ENCODE data around the gene MEAF6.

Gene MEAF6

GRCh38 chr1:37469386-37469785 is 45.2 kb downstream of the MEAF6 start:
- no peak for DNase-seq (ENCODE audit: extremely low read depth, insufficient read length)
- no peak for TF ChIP-seq CTCF (IDR thresholded peaks at IDR 0.05; ENCODE audit: insufficient read depth, low read length, poor library complexity, severe bottlenecking)

GRCh38 chr1:37468037-37468436 is 46.5 kb downstream of the MEAF6 start:
- no peak for DNase-seq (ENCODE audit: extremely low read depth, insufficient read length)
- TF ChIP-seq CTCF (IDR thresholded peaks at IDR 0.05; ENCODE audit: insufficient read depth, low read length, poor library complexity, severe bottlenecking): no peak
- Histone ChIP-seq H3K27me3 (replicated peaks; ENCODE audit: control insufficient read depth, insufficient read depth, low read length) (no peaks in the 10 kb centered on the region), H3K4me3 (replicated peaks; ENCODE audit: low read depth, low read length) (no peak overlapping the region), H3K36me3 (ENCODE audit: control insufficient read depth, insufficient read depth, low read length) (no peaks in the 10 kb centered on the region)

More at GRCh38 chr1:37469386-37469785, 45.2 kb downstream of the MEAF6 start:
- Histone ChIP-seq H3K27me3 (replicated peaks; ENCODE audit: control insufficient read depth, insufficient read depth, low read length) (no peaks in the 10 kb centered on the region), H3K4me3 (replicated peaks; ENCODE audit: low read depth, low read length) (no peak overlapping the region), H3K36me3 (ENCODE audit: control insufficient read depth, insufficient read depth, low read length) (no peaks in the 10 kb centered on the region)

GRCh38 chr1:37465593-37466517 is 48.7 kb downstream of the MEAF6 start:
- no peak overlapping the region for H3K4me3 ChIP-seq (replicated peaks; ENCODE audit: low read depth, low read length)
- no peak for TF ChIP-seq CTCF (IDR thresholded peaks at IDR 0.05; ENCODE audit: insufficient read depth, low read length, poor library complexity, severe bottlenecking)
- DNase-seq (ENCODE audit: extremely low read depth, insufficient read length): no peak
- H3K27me3 ChIP-seq (replicated peaks; ENCODE audit: control insufficient read depth, insufficient read depth, low read length): no peaks in the 10 kb centered on the region
- no peaks in the 10 kb centered on the region for H3K36me3 ChIP-seq (ENCODE audit: control insufficient read depth, insufficient read depth, low read length)

GRCh38 chr1:37464443-37464842 is 50.1 kb downstream of the MEAF6 start:
- Histone ChIP-seq H3K36me3 (ENCODE audit: control insufficient read depth, insufficient read depth, low read length) (no peaks in the 10 kb centered on the region), H3K4me3 (replicated peaks; ENCODE audit: low read depth, low read length) (no peak overlapping the region), H3K27me3 (replicated peaks; ENCODE audit: control insufficient read depth, insufficient read depth, low read length) (no peaks in the 10 kb centered on the region)
- no peak for TF ChIP-seq CTCF (IDR thresholded peaks at IDR 0.05; ENCODE audit: insufficient read depth, low read length, poor library complexity, severe bottlenecking)
- DNase-seq (ENCODE audit: extremely low read depth, insufficient read length): no peak

- H3K4me3 ChIP-seq (replicated peaks; ENCODE audit: low read depth, low read length): no peak overlapping the region
- no peak for TF ChIP-seq CTCF (IDR thresholded peaks at IDR 0.05; ENCODE audit: insufficient read depth, low read length, poor library complexity, severe bottlenecking)
- no peak for DNase-seq (ENCODE audit: extremely low read depth, insufficient read length)
- no peaks in the 10 kb centered on the region for H3K36me3 ChIP-seq (ENCODE audit: control insufficient read depth, insufficient read depth, low read length)
- H3K27me3 ChIP-seq (replicated peaks; ENCODE audit: control insufficient read depth, insufficient read depth, low read length): no peaks in the 10 kb centered on the region
These were observed 52.7 kb downstream of the MEAF6 start for GRCh38 chr1:37461698-37462436.
